ENCODE data around the gene SEMA5A. TPM values are rescaled to one million over a fixed set of nuclear protein-coding genes. Genes with fewer than 3 reads are reported as not detected.

The SEMA5A gene
- total RNA-seq, 1 experiment from 2014 or later = 0.15 TPM

DNA sequence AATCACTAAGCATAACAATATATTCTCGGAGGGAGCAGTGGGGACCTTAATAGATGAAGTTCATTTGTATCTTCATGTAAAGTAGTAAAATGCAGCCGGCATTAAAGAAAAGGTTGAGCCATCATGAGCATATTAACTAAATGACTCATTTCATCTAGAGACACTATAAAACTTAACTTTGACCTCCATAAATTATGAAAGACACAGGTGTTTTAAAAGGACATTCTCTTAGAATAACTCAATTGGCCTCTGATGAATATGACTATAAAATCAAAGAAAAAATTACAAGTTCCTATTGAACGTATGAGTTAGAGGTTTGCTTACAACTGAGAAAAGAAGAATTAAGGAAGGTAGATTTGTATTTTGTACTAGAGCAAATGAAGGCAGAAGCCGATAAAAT, 220.3 kb downstream of the SEMA5A start:
- no peak for TF ChIP-seq SIN3A (IDR thresholded peaks at IDR 0.05; ENCODE audit: borderline replicate concordance, insufficient read depth, low read depth, low read length)
- no peak for TF ChIP-seq POLR2AphosphoS5 (IDR thresholded peaks at IDR 0.05; ENCODE audit: low read depth, low read length)
- POLR2A ChIA-PET = no interaction called here
- Histone ChIP-seq H3K27ac (ENCODE audit: low read length) (no peak overlapping the region), H3K36me3 (ENCODE audit: control insufficient read depth, insufficient read depth, low read length) (no peaks in the 10 kb centered on the region), H3K27me3 (ENCODE audit: control insufficient read depth, insufficient read depth, low read length) (no peaks in the 10 kb centered on the region), H3K4me3 (ENCODE audit: low read depth in 2 of 2, low read length in 2 of 2) (no peak overlapping the region), H3K9me3 (ENCODE audit: control insufficient read depth, insufficient read depth, low read depth, low read length) (no peaks in the 10 kb centered on the region), H3K4me1 (ENCODE audit: control insufficient read depth, insufficient read depth, low read length) (no peaks in the 10 kb centered on the region)
- DNase-seq (ENCODE audit: low read depth, low spot score) (no peak), ATAC-seq (no peak)
- intact Hi-C loops (cut with micrococcal nuclease; ENCODE audit: unreplicated experiment) = no loop called here
- in situ Hi-C loops (cut with HindIII; ENCODE audit: low pct_unique_long_range_greater_than_20kb, low sequenced_read_pairs) = no loop called here
- CTCF ChIA-PET = no interaction called here
- no TSS peak for BruUV-seq (replicated peaks)

DNA sequence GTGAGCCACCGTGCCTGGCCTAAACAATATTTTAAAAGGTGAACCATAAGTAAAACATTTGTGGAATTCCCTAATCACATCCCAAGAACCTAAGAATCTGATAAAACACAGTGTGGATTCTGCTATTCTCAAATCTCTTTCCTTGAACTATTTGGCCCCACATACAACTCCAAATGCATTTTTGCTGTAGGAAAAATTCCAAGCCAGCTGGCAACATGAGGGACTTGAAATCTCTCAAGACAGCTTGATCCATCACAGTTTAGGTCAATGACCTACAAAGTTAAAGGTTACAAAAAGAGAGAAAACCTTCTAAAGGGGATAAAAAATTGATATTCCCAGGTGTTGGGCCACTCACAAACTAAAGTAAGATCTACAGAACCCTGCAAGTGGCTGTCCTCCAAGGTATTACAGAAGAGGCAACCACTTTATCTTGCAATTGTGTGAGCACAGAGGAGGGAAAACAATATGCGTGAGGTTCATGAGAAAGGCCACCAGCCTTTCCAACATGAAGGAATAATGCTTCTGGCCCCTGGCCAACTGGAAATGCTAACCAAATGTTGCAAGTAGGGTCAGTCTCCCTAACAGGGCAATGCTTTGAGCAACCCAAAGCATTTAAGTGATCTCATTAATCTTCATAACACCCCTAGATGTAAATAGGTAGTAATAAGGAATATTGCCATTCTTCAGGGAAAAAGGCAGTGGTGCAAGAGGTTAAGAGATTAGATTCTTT, 221.4 kb downstream of the SEMA5A start:
- no peak overlapping the region for H3K4me3 ChIP-seq (ENCODE audit: low read depth in 2 of 2, low read length in 2 of 2)
- H3K27ac ChIP-seq (ENCODE audit: low read length) = no peak overlapping the region
- POLR2A ChIA-PET = no interaction called here
- ATAC-seq (no peak), DNase-seq (ENCODE audit: low read depth, low spot score) (no peak)
- in situ Hi-C loops (cut with HindIII; ENCODE audit: low pct_unique_long_range_greater_than_20kb, low sequenced_read_pairs) (no loop called here), intact Hi-C loops (cut with micrococcal nuclease; ENCODE audit: unreplicated experiment) (no loop called here)
- TF ChIP-seq, protein P1, sequence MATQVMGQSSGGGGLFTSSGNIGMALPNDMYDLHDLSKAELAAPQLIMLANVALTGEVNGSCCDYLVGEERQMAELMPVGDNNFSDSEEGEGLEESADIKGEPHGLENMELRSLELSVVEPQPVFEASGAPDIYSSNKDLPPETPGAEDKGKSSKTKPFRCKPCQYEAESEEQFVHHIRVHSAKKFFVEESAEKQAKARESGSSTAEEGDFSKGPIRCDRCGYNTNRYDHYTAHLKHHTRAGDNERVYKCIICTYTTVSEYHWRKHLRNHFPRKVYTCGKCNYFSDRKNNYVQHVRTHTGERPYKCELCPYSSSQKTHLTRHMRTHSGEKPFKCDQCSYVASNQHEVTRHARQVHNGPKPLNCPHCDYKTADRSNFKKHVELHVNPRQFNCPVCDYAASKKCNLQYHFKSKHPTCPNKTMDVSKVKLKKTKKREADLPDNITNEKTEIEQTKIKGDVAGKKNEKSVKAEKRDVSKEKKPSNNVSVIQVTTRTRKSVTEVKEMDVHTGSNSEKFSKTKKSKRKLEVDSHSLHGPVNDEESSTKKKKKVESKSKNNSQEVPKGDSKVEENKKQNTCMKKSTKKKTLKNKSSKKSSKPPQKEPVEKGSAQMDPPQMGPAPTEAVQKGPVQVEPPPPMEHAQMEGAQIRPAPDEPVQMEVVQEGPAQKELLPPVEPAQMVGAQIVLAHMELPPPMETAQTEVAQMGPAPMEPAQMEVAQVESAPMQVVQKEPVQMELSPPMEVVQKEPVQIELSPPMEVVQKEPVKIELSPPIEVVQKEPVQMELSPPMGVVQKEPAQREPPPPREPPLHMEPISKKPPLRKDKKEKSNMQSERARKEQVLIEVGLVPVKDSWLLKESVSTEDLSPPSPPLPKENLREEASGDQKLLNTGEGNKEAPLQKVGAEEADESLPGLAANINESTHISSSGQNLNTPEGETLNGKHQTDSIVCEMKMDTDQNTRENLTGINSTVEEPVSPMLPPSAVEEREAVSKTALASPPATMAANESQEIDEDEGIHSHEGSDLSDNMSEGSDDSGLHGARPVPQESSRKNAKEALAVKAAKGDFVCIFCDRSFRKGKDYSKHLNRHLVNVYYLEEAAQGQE (IDR thresholded peaks at IDR 0.05; ENCODE audit: insufficient read depth in 1 of 2, low read depth in 2 of 2, low read length in 1 of 2) = no peak
- TF ChIP-seq POLR2AphosphoS5 (IDR thresholded peaks at IDR 0.05; ENCODE audit: low read depth, low read length) (no peak), TCF7L2 (IDR thresholded peaks at IDR 0.05; ENCODE audit: low read depth, low read length) (no peak), CTCF (IDR thresholded peaks at IDR 0.05) (no peak), SIN3A (IDR thresholded peaks at IDR 0.05; ENCODE audit: borderline replicate concordance, insufficient read depth, low read depth, low read length) (no peak)
- CTCF ChIA-PET = no interaction called here
- H3K4me1 ChIP-seq (ENCODE audit: control insufficient read depth, insufficient read depth, low read length) = no peaks in the 10 kb centered on the region
- no peaks in the 10 kb centered on the region for H3K27me3 ChIP-seq (ENCODE audit: control insufficient read depth, insufficient read depth, low read length)
- no TSS peak for BruUV-seq (replicated peaks)
- no peaks in the 10 kb centered on the region for H3K36me3 ChIP-seq (ENCODE audit: control insufficient read depth, insufficient read depth, low read length)
- H3K9me3 ChIP-seq (ENCODE audit: control insufficient read depth, insufficient read depth, low read depth, low read length) = no peaks in the 10 kb centered on the region

GRCh38 chr5:9320652-9321051, 225.2 kb downstream of the SEMA5A start:
- BruUV-seq (replicated peaks) = no TSS peak
- CTCF ChIA-PET = no interaction called here
- intact Hi-C loops (cut with micrococcal nuclease; ENCODE audit: unreplicated experiment) (no loop called here), in situ Hi-C loops (cut with HindIII; ENCODE audit: low pct_unique_long_range_greater_than_20kb, low sequenced_read_pairs) (no loop called here)
- Histone ChIP-seq H3K4me1 (ENCODE audit: control insufficient read depth, insufficient read depth, low read length) (no peaks in the 10 kb centered on the region), H3K4me3 (ENCODE audit: low read depth in 2 of 2, low read length in 2 of 2) (no peak overlapping the region), H3K27ac (ENCODE audit: low read length) (no peak overlapping the region), H3K27me3 (ENCODE audit: control insufficient read depth, insufficient read depth, low read length) (no peaks in the 10 kb centered on the region), H3K9me3 (ENCODE audit: control insufficient read depth, insufficient read depth, low read depth, low read length) (no peaks in the 10 kb centered on the region), H3K36me3 (ENCODE audit: control insufficient read depth, insufficient read depth, low read length) (no peaks in the 10 kb centered on the region)
- POLR2A ChIA-PET = no interaction called here
- TF ChIP-seq, protein P1 (IDR thresholded peaks at IDR 0.05; ENCODE audit: insufficient read depth in 1 of 2, low read depth in 2 of 2, low read length in 1 of 2) = no peak
- TF ChIP-seq POLR2AphosphoS5 (IDR thresholded peaks at IDR 0.05; ENCODE audit: low read depth, low read length) (no peak), CTCF (IDR thresholded peaks at IDR 0.05) (no peak), SIN3A (IDR thresholded peaks at IDR 0.05; ENCODE audit: borderline replicate concordance, insufficient read depth, low read depth, low read length) (no peak), TCF7L2 (IDR thresholded peaks at IDR 0.05; ENCODE audit: low read depth, low read length) (no peak)
- DNase-seq (ENCODE audit: low read depth, low spot score) = no peak
- no peak for ATAC-seq
